Liver (tissue), 9 donors: ENCODE measurements around the gene CYLD. TPM values are rescaled to one million over a fixed set of nuclear protein-coding genes. Genes with fewer than 3 reads are reported as not detected.

ENCODE experiments used
- DNase-seq: peaks from one replicate; pipeline ENCODE4 v3.0.0-alpha.2; 2017; ENCODE audit warnings: low spot score
- H3K27ac ChIP-seq, 2 donors: one replicate each; pipeline ENCODE4 v1.7.0; 2013; ENCODE audit warnings: inconsistent platforms in 2 of 2, low read length in 2 of 2, control low read depth in 1 of 2, low read depth in 1 of 2, mild to moderate bottlenecking in 1 of 2
- H3K27me3 ChIP-seq, 4 donors: one replicate each; pipeline versions ENCODE4 v1.6.1 to v1.7.0; 2013; ENCODE audit warnings: low read length in 3 of 4, inconsistent platforms in 1 of 4, mild to moderate bottlenecking in 1 of 4, moderate library complexity in 1 of 4; ENCODE audit not compliant: control insufficient read depth in 4 of 4, insufficient read depth in 4 of 4
- H3K36me3 ChIP-seq, 4 donors: one replicate each; pipeline versions ENCODE4 v1.6.1 to v1.7.0; 2013; ENCODE audit warnings: low read length in 3 of 4, mild to moderate bottlenecking in 3 of 4, low read depth in 1 of 4, moderate library complexity in 1 of 4; ENCODE audit not compliant: control insufficient read depth in 4 of 4, insufficient read depth in 3 of 4
- H3K4me1 ChIP-seq, 4 donors: one replicate each; pipeline versions ENCODE4 v1.6.1 to v1.7.0; 2013; ENCODE audit warnings: low read length in 3 of 4, mild to moderate bottlenecking in 3 of 4, moderate library complexity in 1 of 4; ENCODE audit not compliant: control insufficient read depth in 4 of 4, insufficient read depth in 4 of 4
- H3K4me3 ChIP-seq, 3 donors: one replicate each; pipeline versions ENCODE4 v1.6.1 to v1.7.0; 2013; ENCODE audit warnings: low read length in 3 of 3, control low read depth in 1 of 3, low read depth in 1 of 3, mild to moderate bottlenecking in 1 of 3
- H3K9ac ChIP-seq, 2 donors: one replicate each; pipeline ENCODE4 v1.7.0; 2013; ENCODE audit warnings: low read length in 2 of 2, mild to moderate bottlenecking in 2 of 2, moderate library complexity in 2 of 2, control low read depth in 1 of 2, low read depth in 1 of 2
- H3K9me3 ChIP-seq, 4 donors: one replicate each; pipeline versions ENCODE4 v1.6.1 to v1.7.0; 2013; ENCODE audit warnings: low read length in 3 of 4; ENCODE audit not compliant: control insufficient read depth in 4 of 4
- ATF3 ChIP-seq: IDR thresholded peaks from 2 replicates; pipeline ENCODE4 v1.6.1; 2016; ENCODE audit warnings: antibody characterized with exemption
- CTCF ChIP-seq: fragments of 150-350 bp; IDR thresholded peaks from 2 replicates; pipeline ENCODE4 v1.5.1; 2017; ENCODE audit warnings: improper control_type of control experiment, low read depth, low read length; ENCODE audit not compliant: missing input control
- EGR1 ChIP-seq, 2 donors: IDR thresholded peaks; 2 replicates each; pipeline ENCODE4 v1.6.1; 2016 to 2018; ENCODE audit warnings: antibody characterized with exemption in 2 of 2, low read depth in 2 of 2
- FOXA1 ChIP-seq: IDR thresholded peaks from 2 replicates; pipeline ENCODE4 v1.6.1; 2016; ENCODE audit warnings: antibody characterized with exemption
- FOXA2 ChIP-seq: IDR thresholded peaks from 2 replicates; pipeline ENCODE4 v1.6.1; 2016; ENCODE audit warnings: antibody characterized with exemption
- HNF4A ChIP-seq, 2 donors: conservative IDR thresholded peaks; 2 replicates each; pipeline ENCODE4 v1.6.1; 2016; ENCODE audit warnings: antibody characterized with exemption in 2 of 2, mild to moderate bottlenecking in 2 of 2
- HNF4G ChIP-seq: IDR thresholded peaks from 2 replicates; pipeline ENCODE4 v1.6.1; 2016; ENCODE audit warnings: antibody characterized with exemption
- JUND ChIP-seq, 2 donors: IDR thresholded peaks; 2 replicates each; pipeline ENCODE4 v1.6.1; 2016; ENCODE audit warnings: antibody characterized with exemption in 2 of 2
- MAX ChIP-seq: IDR thresholded peaks from 2 replicates; pipeline ENCODE4 v1.6.1; 2016; ENCODE audit warnings: antibody characterized with exemption
- NR2F2 ChIP-seq: IDR thresholded peaks from 2 replicates; pipeline ENCODE4 v1.6.1; 2016; ENCODE audit warnings: antibody characterized with exemption
- REST ChIP-seq: IDR thresholded peaks from 2 replicates; pipeline ENCODE4 v1.6.1; 2016; ENCODE audit warnings: antibody characterized with exemption, mild to moderate bottlenecking
- RXRA ChIP-seq, 2 donors: IDR thresholded peaks; 2 replicates each; pipeline ENCODE4 v1.6.1; 2017 to 2018; ENCODE audit warnings: antibody characterized with exemption in 2 of 2, mild to moderate bottlenecking in 1 of 2
- SP1 ChIP-seq: IDR thresholded peaks from 2 replicates; pipeline ENCODE4 v1.6.1; 2018; ENCODE audit warnings: antibody characterized with exemption, mild to moderate bottlenecking
- TAF1 ChIP-seq: conservative IDR thresholded peaks from 2 replicates; pipeline ENCODE4 v1.6.1; 2016; ENCODE audit warnings: antibody characterized with exemption, mild to moderate bottlenecking
- YY1 ChIP-seq: IDR thresholded peaks from 2 replicates; pipeline ENCODE4 v1.6.1; 2016; ENCODE audit warnings: antibody characterized with exemption, mild to moderate bottlenecking
- WGBS: extraction: QIAGEN DNeasy Blood & Tissue Kit; methylation state at CpG from one replicate; pipeline ENCODE4 v1.1.7; 2013; 5-methylcytosine and 5-hydroxymethylcytosine counted together
- polyA plus RNA-seq, 2 donors: library from polyadenylated mRNA; stranded (reverse) in 1 of 2; unstranded in 1 of 2; fragments of 200-250 nt in 1 of 2; fragments of >200 nt in 1 of 2; fragmentation: Nextera tagmentation in 1 of 2; extraction: Ambion mirVana in 1 of 2; gene quantifications; one replicate each; pipeline versions ENCODE4 v1.2.1 to v1.2.3, GENCODE V29; 2013 to 2015
- total RNA-seq, 2 donors: library from RNA; depleted of rRNA; stranded (reverse); fragments of >200 nt; gene quantifications; one replicate each; pipeline ENCODE4 v1.2.3, GENCODE V29; 2014
- donor health status: healthy.
- donor health status: healthy.
- donor health status: healthy.
- donor health status: healthy.
- donor health status: healthy.

Gene CYLD
- total and polyA plus RNA-seq, 4 donors = 8.2 to 42.7 (median 13.8) TPM

GRCh38 chr16:50841081-50841886 is 99.4 kb downstream of the CYLD start:
- Histone ChIP-seq H3K9me3 (no peaks in the 10 kb centered on the region), H3K4me1 (peaks cover 12 to 66% (median 44%) of the 10 kb centered on the region in 4 donors), H3K27me3 (no peaks in the 10 kb centered on the region), H3K4me3 (peak overlapping the region in 1 of 3 donors; percentile 31), H3K36me3 (no peaks in the 10 kb centered on the region), H3K9ac (no peak overlapping the region), H3K27ac (peak overlapping the region; percentile 74 to 85)
- TF ChIP-seq HNF4A (conservative IDR thresholded peaks at IDR 0.05) (no peak), CTCF (no peak), ATF3 (no peak), REST (no peak), SP1 (no peak), YY1 (no peak), EGR1 (IDR thresholded peaks at IDR 0.05; ENCODE audit: low read depth in 2 of 2) (no peak)
- WGBS = 37% methylated on average over 44 of the region's 44 CpGs
- DNase-seq = peak; percentile 74

GRCh38 chr16:50842013-50842505 is 100.2 kb downstream of the CYLD start:
- no peaks in the 10 kb centered on the region for H3K36me3 ChIP-seq
- peak overlapping the region in 1 of 3 donors; percentile 31 for H3K4me3 ChIP-seq
- H3K9ac ChIP-seq = no peak overlapping the region
- TF ChIP-seq HNF4G = no peak
- no peak for TF ChIP-seq RXRA (IDR thresholded peaks at IDR 0.05)
- TF ChIP-seq SP1 = no peak
- no peak for TF ChIP-seq FOXA2
- no peak for TF ChIP-seq CTCF
- no peak for TF ChIP-seq NR2F2
- no peak for TF ChIP-seq MAX
- no peak for TF ChIP-seq HNF4A (conservative IDR thresholded peaks at IDR 0.05)
- no peak for TF ChIP-seq FOXA1
- TF ChIP-seq TAF1 = no peak
- no peak for TF ChIP-seq YY1
- no peak for TF ChIP-seq EGR1 (IDR thresholded peaks at IDR 0.05; ENCODE audit: low read depth in 2 of 2)
- no peak for TF ChIP-seq ATF3
- TF ChIP-seq JUND (IDR thresholded peaks at IDR 0.05) = no peak
- WGBS = 79% methylated on average over 17 of the region's 17 CpGs
- H3K4me1 ChIP-seq = peaks cover 12 to 66% (median 44%) of the 10 kb centered on the region in 4 donors
- peak overlapping the region; percentile 74 to 85 for H3K27ac ChIP-seq
- no peak for DNase-seq
- no peaks in the 10 kb centered on the region for H3K27me3 ChIP-seq
- H3K9me3 ChIP-seq = no peaks in the 10 kb centered on the region
